ENCODE measurements around the gene CDH22. TPM values are rescaled to one million over a fixed set of nuclear protein-coding genes. Genes with fewer than 3 reads are reported as not detected.

Gene CDH22
- total and polyA plus RNA-seq, 4 donors, result 0.03 to 0.25 (median 0.09) TPM

DNA sequence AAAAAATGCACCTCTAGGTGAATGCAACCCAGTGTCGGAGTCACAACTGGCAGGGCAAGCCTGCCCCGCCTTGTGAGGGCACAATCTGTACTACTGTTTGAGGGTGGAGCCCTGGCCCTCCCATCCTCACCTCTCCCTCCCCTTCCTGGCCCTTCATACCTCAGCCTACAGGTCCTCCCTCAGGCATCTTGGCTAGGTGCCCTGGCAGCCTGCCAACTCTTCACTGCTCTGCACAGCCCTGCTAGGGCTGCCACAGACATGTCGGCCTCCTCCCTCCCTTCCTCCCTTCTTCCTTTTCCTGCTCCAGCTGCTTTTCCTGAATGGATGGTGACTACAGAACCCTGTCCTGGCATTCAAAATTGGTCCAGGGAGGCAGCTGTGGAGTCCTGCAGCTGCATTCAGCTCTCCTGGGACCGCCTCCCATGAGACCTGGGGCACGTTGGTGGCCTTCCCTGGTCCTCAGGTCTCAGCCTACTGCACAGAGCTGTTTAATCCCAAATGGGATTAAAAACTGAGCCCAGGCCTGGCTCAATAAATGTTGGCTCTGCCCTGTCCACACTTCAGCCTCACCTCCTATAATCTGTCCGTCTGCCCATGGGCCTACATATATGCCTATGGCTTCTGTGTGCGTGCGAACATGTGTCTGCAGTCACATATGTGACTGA, 52.7 kb downstream of the CDH22 start:
- Histone ChIP-seq H3K9ac (ENCODE audit: insufficient read depth in 1 of 2, low read length in 2 of 2) (no peak overlapping the region), H3K4me1 (ENCODE audit: control insufficient read depth in 5 of 5, insufficient read depth in 5 of 5, low read length in 5 of 5) (peaks cover 0 to 4% (median 0%) of the 10 kb centered on the region in 5 donors), H3K27me3 (ENCODE audit: control insufficient read depth in 3 of 3, insufficient read depth in 3 of 3, low read length in 2 of 3) (peaks cover 2 to 41% (median 26%) of the 10 kb centered on the region in 3 donors), H3K27ac (ENCODE audit: low read depth in 1 of 2, low read length in 1 of 2) (no peak overlapping the region), H3K9me3 (ENCODE audit: control insufficient read depth in 4 of 4, insufficient read depth in 3 of 4, low read length in 3 of 4) (peaks cover 0 to 3% (median 0%) of the 10 kb centered on the region in 4 donors), H3K36me3 (ENCODE audit: control insufficient read depth in 4 of 4, insufficient read depth in 4 of 4, low read length in 4 of 4) (no peaks in the 10 kb centered on the region), H3K4me3 (no peak overlapping the region)
- ATAC-seq (ENCODE audit: insufficient read depth, low FRiP score), result peak; percentile 66
- WGBS, 2 donors, result 52 to 61% methylated on average over 8 of the region's 8 CpGs
- peak; percentile 52 to 78 (median 74) for DNase-seq
- TF ChIP-seq, protein P1, sequence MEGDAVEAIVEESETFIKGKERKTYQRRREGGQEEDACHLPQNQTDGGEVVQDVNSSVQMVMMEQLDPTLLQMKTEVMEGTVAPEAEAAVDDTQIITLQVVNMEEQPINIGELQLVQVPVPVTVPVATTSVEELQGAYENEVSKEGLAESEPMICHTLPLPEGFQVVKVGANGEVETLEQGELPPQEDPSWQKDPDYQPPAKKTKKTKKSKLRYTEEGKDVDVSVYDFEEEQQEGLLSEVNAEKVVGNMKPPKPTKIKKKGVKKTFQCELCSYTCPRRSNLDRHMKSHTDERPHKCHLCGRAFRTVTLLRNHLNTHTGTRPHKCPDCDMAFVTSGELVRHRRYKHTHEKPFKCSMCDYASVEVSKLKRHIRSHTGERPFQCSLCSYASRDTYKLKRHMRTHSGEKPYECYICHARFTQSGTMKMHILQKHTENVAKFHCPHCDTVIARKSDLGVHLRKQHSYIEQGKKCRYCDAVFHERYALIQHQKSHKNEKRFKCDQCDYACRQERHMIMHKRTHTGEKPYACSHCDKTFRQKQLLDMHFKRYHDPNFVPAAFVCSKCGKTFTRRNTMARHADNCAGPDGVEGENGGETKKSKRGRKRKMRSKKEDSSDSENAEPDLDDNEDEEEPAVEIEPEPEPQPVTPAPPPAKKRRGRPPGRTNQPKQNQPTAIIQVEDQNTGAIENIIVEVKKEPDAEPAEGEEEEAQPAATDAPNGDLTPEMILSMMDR (IDR thresholded peaks at IDR 0.05; ENCODE audit: control extremely low read depth, extremely low read depth), result no peak

DNA sequence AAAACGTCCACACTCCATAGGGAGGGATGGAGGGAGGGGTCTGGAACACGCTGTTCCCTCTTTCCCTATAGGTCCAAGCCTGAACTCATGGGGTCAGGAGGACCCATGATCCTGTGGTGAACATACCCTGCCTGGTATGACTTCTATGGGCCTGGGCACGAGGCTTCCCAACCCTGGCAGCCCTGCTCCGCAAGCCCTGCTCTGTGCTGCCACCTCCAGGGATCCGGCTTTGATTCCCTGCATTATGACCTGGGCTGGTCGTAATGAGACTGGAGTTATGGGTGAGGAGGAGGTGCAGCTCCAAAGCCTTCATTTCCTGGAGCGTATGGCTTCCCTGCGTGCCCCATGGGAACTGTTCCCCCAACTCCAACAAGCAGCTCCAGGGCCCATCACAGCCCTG, 54.9 kb downstream of the CDH22 start:
- Histone ChIP-seq H3K9ac (ENCODE audit: insufficient read depth in 1 of 2, low read length in 2 of 2) (no peak overlapping the region), H3K4me3 (no peak overlapping the region), H3K4me1 (ENCODE audit: control insufficient read depth in 5 of 5, insufficient read depth in 5 of 5, low read length in 5 of 5) (peaks cover 0 to 4% (median 0%) of the 10 kb centered on the region in 5 donors), H3K9me3 (ENCODE audit: control insufficient read depth in 4 of 4, insufficient read depth in 3 of 4, low read length in 3 of 4) (peaks cover 0 to 6% (median 0%) of the 10 kb centered on the region in 4 donors), H3K36me3 (ENCODE audit: control insufficient read depth in 4 of 4, insufficient read depth in 4 of 4, low read length in 4 of 4) (no peaks in the 10 kb centered on the region), H3K27me3 (ENCODE audit: control insufficient read depth in 3 of 3, insufficient read depth in 3 of 3, low read length in 2 of 3) (peaks cover 2 to 63% (median 35%) of the 10 kb centered on the region in 3 donors), H3K27ac (ENCODE audit: low read depth in 1 of 2, low read length in 1 of 2) (no peak overlapping the region)
- TF ChIP-seq, protein P1 (IDR thresholded peaks at IDR 0.05; ENCODE audit: control extremely low read depth, extremely low read depth), result no peak
- 10 to 13% methylated on average over 8 of the region's 8 CpGs for WGBS, 2 donors
- DNase-seq (no peak), ATAC-seq (ENCODE audit: insufficient read depth, low FRiP score) (no peak)

DNA sequence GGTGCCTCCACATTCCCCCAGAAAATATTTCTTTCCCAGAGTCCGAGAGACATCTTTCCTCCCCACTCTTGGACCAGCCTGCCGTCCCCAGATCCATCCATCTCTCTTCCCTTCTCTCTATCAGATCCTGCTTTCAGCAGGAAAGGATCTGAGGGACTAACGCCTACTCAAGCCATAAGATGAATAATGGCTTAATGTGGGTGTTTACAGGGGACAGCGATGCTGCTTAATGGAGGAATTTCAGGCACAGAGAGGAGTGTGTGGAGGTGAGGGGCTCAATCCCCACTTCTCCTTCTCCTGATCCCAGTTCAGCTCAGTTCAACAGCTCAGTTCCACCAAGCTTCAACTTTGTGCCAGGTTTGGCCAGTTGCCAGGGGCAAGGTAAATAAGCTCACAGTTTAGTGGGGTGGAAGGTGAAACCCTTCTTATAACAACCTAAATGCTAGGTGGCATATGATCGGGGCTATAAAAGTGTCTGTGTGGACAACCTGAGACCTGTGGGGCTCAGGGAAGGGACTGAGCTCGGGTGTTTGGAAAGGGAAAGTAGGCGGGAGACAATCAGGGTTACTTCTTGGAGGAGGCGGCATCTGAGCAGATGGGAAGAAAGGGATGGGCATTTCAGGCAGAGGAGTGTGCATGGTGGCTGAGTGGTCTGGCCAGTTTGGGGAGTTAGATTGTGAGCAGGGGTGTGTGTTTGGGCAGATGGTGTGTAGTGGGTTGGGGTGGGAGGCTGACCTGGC, 55.8 kb downstream of the CDH22 start:
- peaks cover 6 to 64% (median 35%) of the 10 kb centered on the region in 3 donors for H3K27me3 ChIP-seq (ENCODE audit: control insufficient read depth in 3 of 3, insufficient read depth in 3 of 3, low read length in 2 of 3)
- H3K4me1 ChIP-seq (ENCODE audit: control insufficient read depth in 5 of 5, insufficient read depth in 5 of 5, low read length in 5 of 5), result peaks cover 0 to 4% (median 0%) of the 10 kb centered on the region in 5 donors
- 70 to 71% methylated on average over 8 of the region's 8 CpGs for WGBS, 2 donors
- H3K36me3 ChIP-seq (ENCODE audit: control insufficient read depth in 4 of 4, insufficient read depth in 4 of 4, low read length in 4 of 4), result no peaks in the 10 kb centered on the region
- no peak for DNase-seq
- no peak overlapping the region for H3K9ac ChIP-seq (ENCODE audit: insufficient read depth in 1 of 2, low read length in 2 of 2)
- TF ChIP-seq, protein P1 (IDR thresholded peaks at IDR 0.05; ENCODE audit: control extremely low read depth, extremely low read depth), result no peak
- peaks cover 0 to 6% (median 0%) of the 10 kb centered on the region in 4 donors for H3K9me3 ChIP-seq (ENCODE audit: control insufficient read depth in 4 of 4, insufficient read depth in 3 of 4, low read length in 3 of 4)
- ATAC-seq (ENCODE audit: insufficient read depth, low FRiP score), result no peak
- no peak overlapping the region for H3K4me3 ChIP-seq
- H3K27ac ChIP-seq (ENCODE audit: low read depth in 1 of 2, low read length in 1 of 2), result no peak overlapping the region

Data from lung (tissue), 12 donors.